HG03196 (cell line): Measurements from ENCODE around the gene PAK1.

ENCODE experiments used
- ATAC-seq: cut with Tn5 transposase; IDR thresholded peaks from one replicate; pipeline ENCODE4 v1.9.1; 2021; ENCODE audit not compliant: unreplicated experiment

Gene PAK1

GRCh38 chr11:77375107-77375506, 98.8 kb downstream of the PAK1 start:
- ATAC-seq = no peak

- ATAC-seq = no peak
These were observed 99.3 kb downstream of the PAK1 start for GRCh38 chr11:77374611-77375031.

GRCh38 chr11:77374108-77374507, 99.8 kb downstream of the PAK1 start:
- ATAC-seq = no peak

- ATAC-seq = no peak
These were observed 101.2 kb downstream of the PAK1 start for GRCh38 chr11:77372726-77373125.

GRCh38 chr11:77371646-77372045, 102.2 kb downstream of the PAK1 start:
- ATAC-seq = no peak

GRCh38 chr11:77370217-77370616, 103.7 kb downstream of the PAK1 start:
- ATAC-seq = no peak

- no peak for ATAC-seq
These were observed 112.7 kb downstream of the PAK1 start for GRCh38 chr11:77361184-77361583.

- ATAC-seq = no peak
These were observed 114.4 kb downstream of the PAK1 start for GRCh38 chr11:77359481-77359880.

- ATAC-seq = no peak
These were observed 120.8 kb downstream of the PAK1 start for GRCh38 chr11:77353131-77353530.

GRCh38 chr11:77351281-77351886, 122.5 kb downstream of the PAK1 start:
- ATAC-seq = no peak

GRCh38 chr11:77347948-77348347, 125.9 kb downstream of the PAK1 start:
- ATAC-seq = no peak

- ATAC-seq = no peak
These were observed 126.8 kb downstream of the PAK1 start for GRCh38 chr11:77346906-77347603.

- no peak for ATAC-seq
These were observed 128.3 kb downstream of the PAK1 start for GRCh38 chr11:77345621-77346020.

GRCh38 chr11:77340501-77340900, 133.4 kb downstream of the PAK1 start:
- ATAC-seq = no peak

GRCh38 chr11:77332259-77332658, 141.6 kb downstream of the PAK1 start:
- no peak for ATAC-seq

- no peak for ATAC-seq
These were observed 148.7 kb downstream of the PAK1 start for GRCh38 chr11:77325159-77325558.

GRCh38 chr11:77324508-77324907, 149.4 kb downstream of the PAK1 start:
- ATAC-seq = no peak

- no peak for ATAC-seq
These were observed 150.8 kb downstream of the PAK1 start for GRCh38 chr11:77322926-77323590.

- no peak for ATAC-seq
These were observed 151.4 kb downstream of the PAK1 start for GRCh38 chr11:77322506-77322905.

- no peak for ATAC-seq
These were observed 153.5 kb downstream of the PAK1 start for GRCh38 chr11:77320351-77320750.

- ATAC-seq = no peak
These were observed 155.3 kb downstream of the PAK1 start for GRCh38 chr11:77318600-77318999.

GRCh38 chr11:77316733-77317342, 157.1 kb downstream of the PAK1 start:
- ATAC-seq = no peak
